ENCODE measurements around the gene KDM4B. TPM values are rescaled to one million over a fixed set of nuclear protein-coding genes. Genes with fewer than 3 reads are reported as not detected.
A peak's percentile ranks its signal among the peaks of the same experiment; 100 is the strongest.

Gene KDM4B
- total and polyA plus RNA-seq, 2 of the 8 experiments (the other 6 are each of a cell fraction or from before 2014, with no cell fraction given): 12.0 to 31.9 TPM

- TF ChIP-seq CHD7 (IDR thresholded peaks at IDR 0.05; ENCODE audit: insufficient replicate concordance, low read length): no peak
- no peak for TF ChIP-seq EZH2 (IDR thresholded peaks at IDR 0.05; ENCODE audit: low read depth, low read length, severe bottlenecking)
- TF ChIP-seq MAX (IDR thresholded peaks at IDR 0.05): peak; percentile 68
- TF ChIP-seq EP300 (IDR thresholded peaks at IDR 0.05; ENCODE audit: borderline replicate concordance in 1 of 2, low read depth in 2 of 2, low read length in 2 of 2): no peak
- TF ChIP-seq CTCF (IDR thresholded peaks at IDR 0.05; ENCODE audit: control extremely low read depth in 1 of 3, insufficient read depth in 1 of 3, low read depth in 1 of 3, low read length in 3 of 3): peak; percentile 75 to 97 (median 89)
- TF ChIP-seq TAF7 (optimal IDR thresholded peaks at IDR 0.05; ENCODE audit: borderline replicate concordance, low read depth, low read length): peak; percentile 14
Observed at GRCh38 chr19:5086725-5087439, 118.0 kb downstream of the KDM4B start (continued).
